COLO668 (cell line): Measurements from ENCODE around the gene ZP3.
"Not testable (repeated sequence)": the region's sequence is repeated elsewhere in the genome, so short reads cannot be mapped to it uniquely, and the experiment has no call there.

ENCODE experiments used
- DNase-seq: peaks from one replicate; lab custom pipeline; 2025; ENCODE audit not compliant: unreplicated experiment; lab: John Stamatoyannopoulos, UW

ZP3 gene

DNA sequence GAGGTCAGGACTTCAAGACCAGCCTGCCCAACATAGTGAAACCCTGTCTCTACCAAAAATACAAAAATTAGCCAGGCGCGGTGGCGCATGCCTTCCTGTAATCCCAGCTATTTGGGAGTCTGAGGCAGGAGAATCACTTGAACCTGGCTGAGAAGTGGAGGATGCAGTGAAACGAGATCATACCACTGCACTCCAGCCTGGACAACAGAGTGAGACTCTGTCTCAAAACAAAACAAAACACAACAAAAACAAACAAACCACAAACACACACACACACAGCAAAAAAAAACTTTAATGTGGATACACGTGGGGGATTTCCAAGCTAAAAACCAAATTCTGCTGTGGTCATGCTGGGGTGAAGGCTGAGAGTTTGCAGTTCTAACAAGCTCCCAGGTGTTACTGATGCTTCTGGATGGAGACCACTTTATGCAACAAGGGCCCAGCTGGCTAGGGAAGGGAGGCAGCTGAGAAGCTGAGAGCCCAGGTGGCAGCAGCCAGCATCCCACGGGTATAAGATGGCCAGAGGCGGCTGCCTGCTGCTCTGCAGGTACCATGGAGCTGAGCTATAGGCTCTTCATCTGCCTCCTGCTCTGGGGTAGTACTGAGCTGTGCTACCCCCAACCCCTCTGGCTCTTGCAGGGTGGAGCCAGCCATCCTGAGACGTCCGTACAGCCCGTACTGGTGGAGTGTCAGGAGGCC lies at the start of gene ZP3:
TSS of gene ZP3 (plus strand) at position 538 of the 699 bp plus-strand sequence. CDS start at position 553, 15 bp downstream.
- DNase-seq = peak; percentile 10

DNA sequence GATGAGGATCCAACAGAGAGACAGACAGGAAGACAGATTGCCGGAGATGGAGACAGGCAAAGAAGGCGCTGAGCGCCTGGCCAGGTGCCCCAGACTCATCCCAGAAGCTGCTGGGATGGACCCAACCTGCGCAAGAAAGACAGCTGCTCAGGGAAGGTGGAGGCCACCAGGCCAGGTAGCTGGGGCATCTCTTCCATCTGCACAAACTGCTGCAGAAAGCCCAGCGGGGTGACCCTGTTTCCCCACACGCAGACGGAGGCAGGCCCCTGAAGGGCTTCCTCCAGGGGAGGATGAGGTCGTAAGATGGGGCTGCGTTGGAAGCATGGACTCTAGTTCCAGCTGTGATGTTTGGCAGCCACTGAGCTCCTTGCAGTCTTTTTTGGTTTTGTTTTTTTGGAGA lies 49.5 kb upstream of the ZP3 start:
- no peak for DNase-seq

DNA sequence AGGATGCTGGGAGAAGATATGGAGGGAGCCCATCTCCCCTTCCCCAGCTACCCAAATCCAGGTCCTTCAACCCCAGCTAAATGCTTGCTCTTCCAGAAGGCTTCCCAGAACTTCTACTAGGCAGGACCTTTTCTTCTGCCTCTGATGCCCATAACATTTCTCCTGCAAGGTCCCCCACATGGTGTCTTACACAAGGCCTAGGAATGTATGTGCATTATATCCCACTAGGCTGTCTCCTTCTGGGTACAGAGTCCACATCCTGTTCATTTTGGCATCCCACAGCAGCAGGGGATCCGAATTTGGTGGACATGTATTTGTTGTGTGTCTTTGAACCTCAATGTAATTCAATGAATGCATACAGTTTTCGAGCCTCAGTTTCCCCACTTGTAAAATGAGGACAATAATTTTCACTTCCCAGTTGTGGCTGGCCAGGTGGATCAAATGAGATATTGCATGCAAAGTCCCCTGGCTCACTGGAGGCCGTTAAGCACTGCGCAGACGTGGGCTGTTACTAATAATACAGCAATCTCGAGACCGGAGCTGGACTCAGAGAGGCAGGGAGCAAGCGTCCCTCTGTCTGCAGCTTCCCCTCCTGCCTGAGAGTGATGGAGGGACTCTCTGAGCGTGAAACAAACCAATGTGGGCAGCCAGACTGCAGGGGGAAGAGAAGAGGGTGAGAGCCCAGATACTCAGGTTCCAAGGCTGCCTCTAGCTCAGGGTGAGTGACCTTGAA lies 47.4 kb upstream of the ZP3 start:
- DNase-seq = no peak

DNA sequence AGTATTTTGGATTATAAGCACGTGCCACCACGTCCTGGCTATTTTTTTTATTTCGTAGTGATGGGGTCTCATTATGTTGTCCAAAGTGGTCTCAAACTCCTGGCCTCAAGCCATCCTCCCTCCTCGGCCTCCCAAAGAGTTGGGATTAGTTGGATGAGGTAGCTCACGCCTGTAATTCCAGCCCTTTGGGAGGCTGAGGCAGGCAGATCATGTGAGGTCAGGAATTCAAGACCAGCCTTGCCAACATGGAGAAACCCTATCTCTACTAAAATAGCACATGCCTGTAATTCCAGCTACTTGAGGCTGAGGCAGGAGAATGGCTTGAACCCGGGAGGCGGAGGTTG lies 44.2 kb upstream of the ZP3 start:
- no peak for DNase-seq

DNA sequence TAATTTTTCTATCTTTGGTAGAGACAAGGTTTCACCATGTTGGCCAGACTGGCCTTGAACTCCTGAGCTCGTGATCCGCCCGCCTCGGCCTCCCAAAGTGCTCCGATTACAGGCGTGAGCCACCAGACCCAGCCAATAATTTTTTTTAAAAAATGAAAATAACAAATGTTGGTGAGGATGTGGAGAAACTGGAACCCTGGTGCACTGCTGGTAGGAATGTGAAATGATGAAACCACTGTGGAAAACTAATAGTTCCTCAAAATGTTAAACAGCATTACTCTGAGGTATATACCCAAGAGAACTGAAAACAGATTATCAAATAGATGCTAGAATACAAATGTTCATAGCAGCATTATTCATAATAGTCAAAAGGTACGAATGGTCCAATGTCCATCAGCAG lies 42.9 kb upstream of the ZP3 start:
- DNase-seq = no peak

DNA sequence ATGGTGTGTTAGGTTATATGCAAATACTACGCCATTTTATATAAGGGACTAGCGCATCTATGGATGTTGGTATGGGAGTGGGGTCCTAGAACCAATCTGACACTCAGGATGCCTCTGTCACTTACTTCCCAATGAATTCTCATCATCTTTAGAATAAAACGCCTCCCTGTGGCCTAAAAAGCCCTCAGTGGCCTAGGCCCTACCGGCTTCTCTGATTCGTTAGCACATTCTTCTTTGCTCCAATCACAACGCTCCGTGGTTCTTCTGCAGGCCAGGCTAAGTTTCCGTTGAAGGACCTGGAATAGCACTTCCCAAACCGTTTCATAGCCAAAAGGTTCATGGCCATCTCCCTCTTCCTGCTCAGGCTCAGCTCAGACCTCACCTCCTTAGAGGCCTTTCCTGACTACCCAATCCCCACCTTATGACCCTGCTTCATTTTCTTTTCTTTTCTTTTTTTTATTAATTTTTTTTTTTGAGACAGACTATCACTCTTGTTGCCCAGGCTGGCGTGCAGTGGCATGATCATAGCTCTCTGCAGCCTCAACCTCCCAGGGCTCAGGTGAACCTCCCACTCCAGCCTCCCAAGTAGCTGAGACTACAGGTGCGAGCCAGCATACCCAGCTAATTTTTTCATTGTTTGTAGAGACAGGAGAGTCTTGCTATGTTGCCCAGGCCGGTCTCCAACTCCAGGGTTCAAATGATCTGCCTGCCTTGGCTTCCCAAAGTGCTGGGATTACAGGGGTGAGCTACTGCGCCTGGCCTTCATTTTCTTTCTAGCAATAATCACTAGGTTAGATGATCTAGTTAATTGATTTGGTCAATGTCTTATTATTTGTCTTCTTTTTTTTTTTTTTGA lies 41.4 kb upstream of the ZP3 start:
- DNase-seq = no peak

DNA sequence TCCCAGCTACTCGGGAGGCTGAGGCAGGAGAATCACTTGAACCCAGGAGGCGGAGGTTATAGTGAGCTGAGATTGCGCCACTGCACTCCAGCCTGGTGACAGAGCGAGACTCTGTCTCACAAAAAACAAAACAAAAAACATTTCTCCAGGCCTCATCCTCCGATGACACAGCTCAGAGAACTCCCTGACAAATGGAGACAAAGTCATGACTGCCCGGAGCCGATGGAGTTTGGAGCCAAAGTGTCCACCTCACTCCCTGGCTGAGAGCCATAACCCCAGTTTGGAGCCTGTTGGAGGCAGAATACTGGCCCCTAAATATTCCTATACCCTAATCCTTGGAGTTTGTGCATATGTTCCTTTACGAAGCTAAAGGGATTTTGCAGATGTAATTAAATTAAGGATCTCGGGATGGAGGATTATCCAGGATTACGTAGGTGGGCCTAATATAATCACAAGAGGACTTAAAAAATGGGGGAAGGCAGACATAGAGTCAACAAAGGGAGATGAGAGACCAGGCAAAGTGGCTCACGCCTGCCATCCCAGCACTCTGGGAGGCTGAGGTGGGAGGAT lies 38.0 kb upstream of the ZP3 start:
- DNase-seq = no peak

DNA sequence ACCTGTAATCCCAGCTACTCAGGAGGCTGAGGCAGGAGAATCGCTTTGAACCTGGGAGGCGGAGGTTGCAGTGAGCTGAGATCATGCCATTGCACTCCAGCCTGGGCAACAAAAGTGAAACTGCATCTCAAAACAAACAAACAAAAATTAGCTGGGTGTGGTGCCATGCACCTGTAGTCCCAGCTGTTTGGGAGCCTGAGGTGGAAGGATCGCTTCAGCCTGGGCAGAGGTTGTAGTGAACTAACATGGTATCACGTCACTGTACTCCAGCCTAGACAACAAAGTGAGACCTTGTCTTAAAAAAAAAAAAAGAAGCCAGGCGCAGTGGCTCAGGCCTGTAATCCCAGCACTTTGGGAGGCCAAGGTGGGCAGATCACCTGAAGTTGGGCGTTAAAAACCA lies 37.0 kb upstream of the ZP3 start:
- peak; percentile 45 for DNase-seq

DNA sequence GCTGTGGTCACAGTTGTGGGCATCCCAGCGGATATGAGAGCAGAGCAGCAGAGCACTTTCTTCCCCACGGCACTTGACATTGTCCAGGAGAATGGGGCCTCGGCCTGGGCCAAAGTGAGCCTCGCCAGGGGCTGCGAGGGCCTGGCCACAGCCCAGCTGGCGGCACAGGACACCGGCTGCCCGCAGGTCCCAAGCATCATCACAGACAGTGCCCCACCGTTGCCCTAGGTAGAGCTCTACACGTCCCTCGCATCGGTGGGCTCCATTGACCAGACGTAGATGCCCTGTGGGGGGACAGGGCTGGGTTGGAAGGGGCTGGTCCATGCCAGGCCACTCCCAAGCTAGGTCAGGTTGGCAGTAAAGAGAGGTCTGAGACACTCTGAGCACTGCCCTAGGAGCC lies 34.7 kb upstream of the ZP3 start:
- DNase-seq = no peak

DNA sequence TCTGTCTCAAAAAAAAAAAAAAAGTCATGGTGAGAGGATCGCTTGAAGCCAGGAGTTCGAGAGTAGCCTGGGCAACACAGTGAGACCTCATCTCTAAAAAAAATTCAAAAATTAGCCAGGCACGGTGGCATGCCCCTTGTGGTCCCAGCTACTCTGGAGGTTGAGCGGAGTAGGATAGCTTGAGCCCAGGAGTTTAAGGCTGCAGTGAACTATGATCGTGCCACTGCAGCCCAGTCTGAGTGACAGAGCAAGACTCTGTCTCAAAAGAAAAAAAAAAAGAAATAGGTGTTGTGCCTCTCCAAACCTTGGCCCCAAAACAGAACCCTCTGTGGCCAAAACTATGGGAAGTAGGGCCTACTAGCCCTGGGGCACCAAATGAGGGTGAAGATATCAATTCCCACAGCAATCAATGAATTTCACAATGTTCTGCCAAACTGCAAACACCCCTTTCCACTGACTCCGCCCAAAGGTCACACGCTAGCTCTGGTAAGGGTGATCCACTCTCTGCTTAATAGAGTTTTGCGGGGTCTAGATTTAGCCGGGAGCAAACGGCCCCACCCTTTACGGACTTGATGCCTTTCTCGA lies 32.1 kb upstream of the ZP3 start:
- DNase-seq = no peak

DNA sequence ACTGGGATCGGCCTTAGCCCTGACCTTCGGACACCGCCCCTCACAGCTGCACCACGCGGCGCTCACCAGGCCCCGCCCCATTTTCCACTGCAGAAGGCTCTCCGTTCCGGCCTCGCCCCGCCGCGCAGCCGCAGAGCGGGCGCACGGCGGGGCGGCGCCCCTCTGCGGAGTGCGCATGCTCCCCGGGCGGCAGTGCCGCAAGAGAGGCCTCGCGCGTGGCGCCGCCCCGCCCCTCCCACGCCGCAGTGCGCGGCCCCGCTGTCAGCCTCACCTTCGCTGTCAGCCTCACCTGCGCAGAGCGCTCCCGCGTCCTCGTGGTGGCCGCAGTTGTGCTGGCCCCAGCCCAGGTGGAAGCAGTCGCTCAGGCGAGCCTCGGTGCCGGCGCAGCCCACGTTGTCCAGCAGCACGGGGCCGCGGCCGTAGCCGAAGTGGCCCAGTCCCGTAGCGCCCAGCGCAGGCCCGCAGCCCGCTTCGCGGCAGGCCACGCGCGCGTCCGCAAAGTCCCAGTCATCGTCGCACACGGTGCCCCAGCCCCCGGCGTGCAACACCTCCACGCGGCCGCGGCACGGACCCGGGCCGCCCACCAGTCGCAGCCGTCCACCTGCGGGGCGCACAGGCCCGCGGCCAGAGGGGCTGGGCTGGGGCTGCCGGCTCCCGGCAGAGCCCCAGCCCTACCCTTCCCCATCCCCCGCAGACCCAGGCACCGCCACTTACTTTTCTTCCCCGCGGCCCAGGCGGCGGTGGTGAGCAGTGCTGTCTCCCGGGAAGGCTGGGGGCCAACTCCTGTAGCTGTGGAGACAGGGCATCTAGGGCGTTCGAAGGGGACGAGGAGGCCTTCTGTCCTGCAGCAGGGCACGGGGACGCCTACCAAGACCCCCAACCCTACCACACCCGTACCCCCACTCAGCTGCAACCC lies 31.4 kb upstream of the ZP3 start:
- DNase-seq = peak; percentile 95

DNA sequence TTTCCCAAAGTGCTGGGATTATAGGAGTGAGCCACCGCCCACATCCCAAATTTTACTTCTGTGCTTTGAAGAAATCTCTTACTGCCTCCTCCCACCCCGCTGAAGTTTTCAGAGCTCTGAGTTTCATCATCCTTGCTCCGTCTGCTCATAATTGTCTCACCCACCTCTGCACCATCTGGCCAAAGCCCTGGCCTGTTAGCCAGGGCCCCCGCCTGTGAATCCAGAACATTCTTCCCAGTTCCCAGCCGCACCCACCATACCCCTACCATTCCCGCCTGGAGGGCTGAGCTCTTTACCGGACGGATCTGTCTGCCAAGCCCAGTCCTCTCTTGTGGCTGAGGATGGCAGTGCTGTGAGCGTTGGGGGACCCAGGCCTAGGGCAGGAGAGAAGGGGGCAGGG lies 29.8 kb upstream of the ZP3 start:
- DNase-seq = no peak

DNA sequence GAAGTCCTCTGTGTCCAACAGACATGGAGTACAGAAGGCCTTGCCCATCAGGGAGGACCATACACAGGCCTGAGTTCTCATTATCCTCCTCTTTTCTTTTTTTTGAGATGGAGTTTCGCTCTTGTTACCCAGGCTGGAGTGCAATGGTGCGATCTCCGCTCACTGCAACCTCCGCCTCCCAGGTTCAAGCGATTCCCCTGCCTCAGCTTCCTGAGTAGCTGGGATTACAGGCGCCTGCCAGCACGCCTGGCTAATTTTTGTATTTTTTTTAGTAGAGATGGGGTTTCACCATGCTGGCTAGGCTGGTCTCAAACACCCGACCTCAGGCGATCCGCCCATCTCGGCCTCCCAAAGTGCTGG lies 29.2 kb upstream of the ZP3 start:
- DNase-seq = not testable (repeated sequence)

DNA sequence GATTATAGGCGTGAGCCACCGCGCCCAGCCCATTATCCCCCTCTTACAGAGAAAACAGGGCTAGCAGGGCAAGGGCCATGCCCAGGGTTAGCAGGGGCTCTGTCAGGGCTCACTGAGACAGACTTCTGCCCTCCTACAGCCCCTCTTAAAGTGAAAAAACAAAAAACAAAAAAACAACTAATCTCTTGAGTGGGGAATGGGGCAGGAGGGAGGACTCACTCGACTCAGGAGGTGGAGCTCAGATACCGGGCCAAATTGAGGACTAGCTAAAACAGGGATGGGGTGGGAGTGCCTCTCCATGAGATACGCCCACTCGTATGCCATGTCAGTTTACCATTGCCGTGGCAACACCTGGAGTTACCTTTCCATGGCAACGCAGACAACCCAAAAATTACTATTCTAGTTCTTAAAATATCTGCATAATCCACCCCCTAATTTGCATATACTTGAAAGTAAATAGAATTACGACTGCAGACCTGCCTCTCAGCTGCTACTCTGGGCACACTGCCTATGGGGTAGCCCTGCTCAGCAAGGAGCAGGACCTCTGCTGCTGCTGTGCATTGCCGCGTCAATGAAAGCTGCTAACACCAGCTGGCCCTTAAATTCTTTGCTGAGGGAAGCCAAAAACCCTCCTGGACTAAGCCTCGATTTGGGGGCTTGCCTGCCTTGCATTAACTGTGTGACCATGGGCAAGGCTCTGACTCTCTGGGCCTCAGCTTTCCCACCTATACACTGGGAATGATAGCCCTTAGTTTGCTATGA lies 28.6 kb upstream of the ZP3 start:
- DNase-seq = no peak

DNA sequence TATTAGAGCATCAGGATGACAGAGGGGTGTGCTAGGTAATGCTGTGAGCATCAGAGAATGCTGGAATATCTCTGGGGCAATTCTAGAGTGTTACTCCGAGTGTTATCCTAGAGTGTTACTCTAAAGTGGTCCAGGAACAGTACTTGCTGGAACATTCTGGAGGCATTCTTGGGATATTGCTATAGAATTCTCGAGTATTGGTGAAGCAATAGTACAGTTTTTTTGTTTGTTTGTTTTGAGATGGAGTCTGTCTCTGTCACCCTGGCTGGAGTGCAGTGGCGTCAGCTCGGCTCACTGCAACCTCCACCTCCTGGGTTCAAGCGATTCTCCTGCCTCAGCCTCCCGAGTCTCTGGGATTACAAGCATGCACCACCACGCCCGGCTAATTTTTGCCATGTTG lies 27.9 kb upstream of the ZP3 start:
- no peak for DNase-seq

DNA sequence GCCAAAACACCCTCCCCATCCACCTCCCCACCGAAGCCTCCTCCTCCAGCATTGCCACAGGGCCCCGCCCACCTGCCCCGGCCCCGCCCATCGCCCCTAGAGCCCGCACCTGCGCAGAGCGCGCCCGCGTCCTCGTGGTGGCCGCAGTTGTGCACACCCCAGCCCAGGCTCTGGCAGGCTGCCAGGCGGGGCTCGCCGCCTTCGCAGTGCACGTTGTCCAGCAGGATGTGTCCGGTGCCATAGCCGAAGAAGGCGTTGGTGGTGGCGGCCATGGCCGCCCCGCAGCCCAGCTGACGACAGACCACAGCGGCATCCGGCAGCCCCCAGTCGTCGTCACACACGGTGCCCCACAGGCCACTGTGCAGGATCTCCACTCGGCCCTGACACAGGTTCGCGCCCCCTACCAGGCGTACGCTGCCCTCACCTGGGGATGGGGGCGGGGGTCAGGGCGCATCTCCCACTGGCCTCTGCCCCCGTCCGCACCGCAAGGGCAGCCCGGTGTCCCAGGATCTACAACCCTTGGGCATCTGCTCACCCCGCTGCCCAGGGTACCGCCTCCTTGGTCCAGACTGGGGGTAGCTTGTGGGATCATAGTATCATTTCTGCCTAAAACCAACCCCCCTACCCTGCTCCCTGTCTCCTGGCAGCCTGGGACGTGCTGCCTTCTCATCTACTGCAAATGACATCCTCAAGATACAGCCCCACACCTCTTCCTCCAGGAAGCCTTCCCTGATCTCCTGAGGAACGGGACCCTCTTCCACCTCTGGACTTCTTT lies 27.2 kb upstream of the ZP3 start:
- DNase-seq = peak; percentile 81

DNA sequence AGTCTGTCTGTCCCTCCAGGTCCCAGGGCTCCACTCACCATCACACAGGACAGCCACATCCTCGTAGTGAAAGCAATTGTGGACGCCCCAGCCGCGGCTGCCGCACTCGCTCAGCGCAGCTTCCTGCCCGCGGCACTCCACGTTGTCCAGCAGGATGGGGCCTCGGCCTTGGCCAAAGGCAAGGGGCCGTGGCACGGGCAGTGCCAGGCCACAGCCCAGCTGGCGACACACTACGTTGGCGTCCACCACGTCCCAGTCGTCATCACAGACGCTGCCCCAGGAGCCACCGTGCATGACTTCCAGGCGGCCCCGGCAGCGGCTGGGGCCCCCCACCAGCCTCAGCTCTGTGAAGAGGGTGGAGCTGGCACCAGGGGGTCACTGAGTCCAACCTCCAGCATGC lies 24.5 kb upstream of the ZP3 start:
- DNase-seq = no peak

DNA sequence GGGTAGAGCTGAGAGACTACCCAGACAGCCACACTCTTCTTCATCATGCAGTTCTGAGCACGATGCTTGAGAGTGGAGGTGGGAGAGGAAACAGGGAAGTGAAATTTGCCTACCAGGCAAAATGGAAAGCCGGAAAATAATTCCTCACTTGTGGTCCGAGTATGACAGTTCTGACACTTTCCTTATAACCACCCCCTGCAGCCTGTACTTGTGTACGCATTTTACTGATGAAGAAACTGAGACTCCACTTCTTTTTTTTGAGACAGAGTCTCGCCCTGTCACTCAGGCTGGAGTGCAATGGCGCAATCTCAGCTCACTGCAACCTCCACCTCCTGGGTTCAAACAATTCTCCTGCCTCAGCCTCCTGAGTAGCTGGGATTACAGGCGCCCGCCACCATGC lies 21.7 kb upstream of the ZP3 start:
- DNase-seq = not testable (repeated sequence)
